Measurements from ENCODE around the gene DNLZ. TPM values are rescaled to one million over a fixed set of nuclear protein-coding genes. Genes with fewer than 3 reads are reported as not detected.
A peak's percentile ranks its signal among the peaks of the same experiment; 100 is the strongest.

The DNLZ gene
- total and polyA plus RNA-seq, 2 of the 4 experiments (the other 2 are of a cell fraction): 2.0 to 11.4 TPM

GRCh38 chr9:136326061-136326760 lies 37.3 kb downstream of the DNLZ start (continued):
- TF ChIP-seq CTCF (conservative IDR thresholded peaks at IDR 0.05; ENCODE audit: low read depth, low read length): no peak

- Histone ChIP-seq H3K56ac (ENCODE audit: extremely low read depth, insufficient read depth, low read length) (no peak overlapping the region), H4K5ac (ENCODE audit: low read depth, low read length) (peak overlapping the region; percentile 71), H3K27me3 (ENCODE audit: control insufficient read depth, insufficient read depth, low read length) (no peaks in the 10 kb centered on the region), H3K36me3 (ENCODE audit: control insufficient read depth, insufficient read depth, low read length) (peaks cover 4% of the 10 kb centered on the region; the same call in 1 of the 2 replicates), H3K4me3 (ENCODE audit: insufficient read depth, low read depth, low read length) (no peak overlapping the region), H4K91ac (ENCODE audit: insufficient read depth, low read depth, low read length) (peak overlapping the region; percentile 99), H2AK9ac (replicated peaks; ENCODE audit: low read depth, low read length, poor library complexity) (peak overlapping the region; percentile 75), H3K27ac (ENCODE audit: insufficient read depth, low read length) (peak overlapping the region; percentile 92), H3K9ac (ENCODE audit: low read depth, low read length) (peak overlapping the region; percentile 60), H2AK5ac (ENCODE audit: low read depth, low read length) (peak overlapping the region; percentile 98), H2AFZ (replicated peaks; ENCODE audit: low read length, poor library complexity) (peak overlapping the region; percentile 3), H2BK120ac (ENCODE audit: low read depth, low read length) (peak overlapping the region; percentile 91), H4K8ac (ENCODE audit: low read depth in 2 of 2, low read length in 2 of 2) (peak overlapping the region; percentile 97 to 99; a peak in 3 of 4 replicates), H3K18ac (ENCODE audit: low read depth, low read length) (peak overlapping the region; percentile 64), H3K79me1 (ENCODE audit: low read depth in 1 of 2, low read length in 2 of 2) (peaks cover 3 to 14% of the 10 kb centered on the region in 2 experiments; a peak in 1 of 4 replicates), H3K4me1 (ENCODE audit: control insufficient read depth, insufficient read depth, low read length) (peaks cover 29% of the 10 kb centered on the region), H3K9me3 (ENCODE audit: control insufficient read depth, insufficient read depth, low read length) (peaks cover 2% of the 10 kb centered on the region; the same call in 1 of the 2 replicates), H2BK15ac (ENCODE audit: low read depth, low read length) (peak overlapping the region; percentile 84; the same call in 2 of the 3 replicates), H3K4ac (ENCODE audit: low read depth, low read length) (peak overlapping the region; percentile 100), H3K4me2 (ENCODE audit: low read depth, low read length) (no peak overlapping the region; the same call in 1 of the 2 replicates), H2BK5ac (ENCODE audit: low read depth, low read length, poor library complexity, severe bottlenecking) (peak overlapping the region; percentile 43), H3K23ac (ENCODE audit: low read depth, low read length) (peak overlapping the region; percentile 66), H2BK20ac (ENCODE audit: low read depth, low read length) (peak overlapping the region; percentile 77), H3K9me1 (ENCODE audit: insufficient read depth, low read length) (peaks cover 5% of the 10 kb centered on the region; the same call in 1 of the 2 replicates), H3K14ac (replicated peaks; ENCODE audit: low read depth, low read length) (peak overlapping the region; percentile 69), H4K20me1 (ENCODE audit: insufficient read depth, low read length) (peaks cover 21% of the 10 kb centered on the region)
- WGBS, 2 experiments (ENCODE audit: extremely low coverage in 2 of 2, insufficient read length in 1 of 2): 86% methylated on average over 6 of the region's 13 CpGs; no CpG with 5 or more reads in 1 of the 2 experiments
- BruUV-seq (replicated peaks): no TSS peak
- no peak for DNase-seq
- in situ Hi-C loops (cut with MboI; ENCODE audit: low sequenced_read_pairs) (no loop called here), intact Hi-C loops (cut with micrococcal nuclease) (loop anchor here (5.0 kb wide), 1 partner anchor 77 kb away; the partner anchor contains the start of gene SNAPC4), dilution Hi-C loops (cut with HindIII; ENCODE audit: low sequenced_read_pairs, unreplicated experiment) (no loop called here)
- TF ChIP-seq SMC3 (IDR thresholded peaks at IDR 0.05; ENCODE audit: low read depth, low read length) (no peak), CTCF (conservative IDR thresholded peaks at IDR 0.05; ENCODE audit: low read depth, low read length) (no peak), CHD1 (IDR thresholded peaks at IDR 0.05; ENCODE audit: low read depth, low read length) (no peak), MAFK (IDR thresholded peaks at IDR 0.05; ENCODE audit: low read depth, low read length) (no peak), CEBPB (IDR thresholded peaks at IDR 0.05; ENCODE audit: low read depth, low read length) (no peak), USF2 (IDR thresholded peaks at IDR 0.05; ENCODE audit: low read depth, low read length) (no peak), RCOR1 (IDR thresholded peaks at IDR 0.05; ENCODE audit: insufficient replicate concordance, low read length) (no peak), ELK1 (IDR thresholded peaks at IDR 0.05; ENCODE audit: borderline replicate concordance, low read depth, low read length) (no peak)
- POLR2A ChIA-PET (ENCODE audit: unreplicated experiment): no interaction called here
- ATAC-seq (ENCODE audit: low read depth): no peak
- CTCF ChIA-PET: no interaction called here
Observed at GRCh38 chr9:136325358-136325757, 38.2 kb downstream of the DNLZ start.
